ENCODE data around the gene ZNF331.

Gene ZNF331

GRCh38 chr19:53546758-53547513, 9.0 kb downstream of the ZNF331 start:
- H4K8ac ChIP-seq (ENCODE audit: low read depth, low read length): no peak overlapping the region
- no peak overlapping the region for H3K4ac ChIP-seq (ENCODE audit: low read length)
- no peak overlapping the region for H3K23ac ChIP-seq (ENCODE audit: low read depth, low read length, poor library complexity)
- no peak overlapping the region for H3K4me2 ChIP-seq (ENCODE audit: insufficient read depth, low read length, poor library complexity, severe bottlenecking)
- no peak for DNase-seq (ENCODE audit: low spot score)
- no peaks in the 10 kb centered on the region for H3K4me1 ChIP-seq (ENCODE audit: control insufficient read depth in 2 of 2, insufficient read depth in 1 of 2, low read depth in 1 of 2, low read length in 2 of 2)
- no peak overlapping the region for H2BK15ac ChIP-seq (ENCODE audit: low read length)
- H3K27me3 ChIP-seq (ENCODE audit: control insufficient read depth in 3 of 3, insufficient read depth in 3 of 3, low read depth in 1 of 3, low read length in 3 of 3): no peaks in the 10 kb centered on the region
- no peak overlapping the region for H3K4me3 ChIP-seq (ENCODE audit: low read length in 2 of 2)
- no peak overlapping the region for H2AK5ac ChIP-seq (ENCODE audit: low read depth, low read length)
- no peak overlapping the region for H3K27ac ChIP-seq (replicated peaks; ENCODE audit: low read length)
- no peak overlapping the region for H3K14ac ChIP-seq (ENCODE audit: low read length)
- peaks cover 4 to 13% of the 10 kb centered on the region in 2 donors for H3K36me3 ChIP-seq (replicated peaks in 1 of 2; ENCODE audit: control insufficient read depth in 2 of 2, insufficient read depth in 2 of 2, low read length in 2 of 2)
- no CpG with 5 or more reads among the region's 7 CpGs for WGBS, 2 donors (ENCODE audit: extremely low coverage in 2 of 2, insufficient read length in 2 of 2, insufficient replicate concordance in 1 of 2)
- no peak overlapping the region for H2BK12ac ChIP-seq (ENCODE audit: low read length)
- peaks cover 4% of the 10 kb centered on the region for H3K79me1 ChIP-seq (ENCODE audit: low read depth, low read length)
- no peaks in the 10 kb centered on the region for H3K9me3 ChIP-seq (replicated peaks in 1 of 2; ENCODE audit: control insufficient read depth in 2 of 2, insufficient read depth in 1 of 2, low read depth in 1 of 2, low read length in 2 of 2)
- H2BK5ac ChIP-seq (ENCODE audit: low read length): no peak overlapping the region
- H4K91ac ChIP-seq (ENCODE audit: low read depth, low read length, poor library complexity): no peak overlapping the region
- H3K9ac ChIP-seq (ENCODE audit: low read depth, low read length, poor library complexity): no peak overlapping the region
- H2AFZ ChIP-seq (ENCODE audit: low read length): no peak overlapping the region
- H3K18ac ChIP-seq (ENCODE audit: low read length): no peak overlapping the region
- H2BK120ac ChIP-seq (ENCODE audit: low read depth, low read length): no peak overlapping the region

- H3K4me3 ChIP-seq (ENCODE audit: low read length in 2 of 2): no peak overlapping the region
- H3K36me3 ChIP-seq (replicated peaks in 1 of 2; ENCODE audit: control insufficient read depth in 2 of 2, insufficient read depth in 2 of 2, low read length in 2 of 2): peaks cover 4 to 9% of the 10 kb centered on the region in 2 donors
- H3K9me3 ChIP-seq (replicated peaks in 1 of 2; ENCODE audit: control insufficient read depth in 2 of 2, insufficient read depth in 1 of 2, low read depth in 1 of 2, low read length in 2 of 2): peaks cover 0 to 5% of the 10 kb centered on the region in 2 donors
- no peak for DNase-seq (ENCODE audit: low spot score)
- H4K8ac ChIP-seq (ENCODE audit: low read depth, low read length): no peak overlapping the region
- H3K27ac ChIP-seq (replicated peaks; ENCODE audit: low read length): no peak overlapping the region
- no peak overlapping the region for H3K9ac ChIP-seq (ENCODE audit: low read depth, low read length, poor library complexity)
- no peak overlapping the region for H2AFZ ChIP-seq (ENCODE audit: low read length)
- no peak overlapping the region for H3K23ac ChIP-seq (ENCODE audit: low read depth, low read length, poor library complexity)
- H2BK120ac ChIP-seq (ENCODE audit: low read depth, low read length): no peak overlapping the region
- no peak overlapping the region for H3K4me2 ChIP-seq (ENCODE audit: insufficient read depth, low read length, poor library complexity, severe bottlenecking)
- no peaks in the 10 kb centered on the region for H3K27me3 ChIP-seq (ENCODE audit: control insufficient read depth in 3 of 3, insufficient read depth in 3 of 3, low read depth in 1 of 3, low read length in 3 of 3)
- H3K79me1 ChIP-seq (ENCODE audit: low read depth, low read length): peaks cover 6% of the 10 kb centered on the region
- H4K91ac ChIP-seq (ENCODE audit: low read depth, low read length, poor library complexity): no peak overlapping the region
- H3K4ac ChIP-seq (ENCODE audit: low read length): no peak overlapping the region
- no peak overlapping the region for H3K18ac ChIP-seq (ENCODE audit: low read length)
- no peak overlapping the region for H2BK15ac ChIP-seq (ENCODE audit: low read length)
- no peak overlapping the region for H2BK12ac ChIP-seq (ENCODE audit: low read length)
- H3K4me1 ChIP-seq (ENCODE audit: control insufficient read depth in 2 of 2, insufficient read depth in 1 of 2, low read depth in 1 of 2, low read length in 2 of 2): no peaks in the 10 kb centered on the region
- no peak overlapping the region for H2AK5ac ChIP-seq (ENCODE audit: low read depth, low read length)
- no CpG with 5 or more reads among the region's 3 CpGs for WGBS, 2 donors (ENCODE audit: extremely low coverage in 2 of 2, insufficient read length in 2 of 2, insufficient replicate concordance in 1 of 2)
- no peak overlapping the region for H3K14ac ChIP-seq (ENCODE audit: low read length)
- H2BK5ac ChIP-seq (ENCODE audit: low read length): no peak overlapping the region
Observed at GRCh38 chr19:53549340-53549739, 11.4 kb downstream of the ZNF331 start.

- Histone ChIP-seq H3K79me1 (ENCODE audit: low read depth, low read length) (peaks cover 8% of the 10 kb centered on the region), H2AK5ac (ENCODE audit: low read depth, low read length) (no peak overlapping the region), H3K27ac (replicated peaks; ENCODE audit: low read length) (no peak overlapping the region), H3K14ac (ENCODE audit: low read length) (no peak overlapping the region), H3K4ac (ENCODE audit: low read length) (no peak overlapping the region), H2BK12ac (ENCODE audit: low read length) (no peak overlapping the region), H2BK120ac (ENCODE audit: low read depth, low read length) (no peak overlapping the region), H4K91ac (ENCODE audit: low read depth, low read length, poor library complexity) (no peak overlapping the region), H3K4me3 (ENCODE audit: low read length in 2 of 2) (no peak overlapping the region), H3K18ac (ENCODE audit: low read length) (no peak overlapping the region), H3K9me3 (replicated peaks in 1 of 2; ENCODE audit: control insufficient read depth in 2 of 2, insufficient read depth in 1 of 2, low read depth in 1 of 2, low read length in 2 of 2) (peaks cover 0 to 8% of the 10 kb centered on the region in 2 donors), H2BK5ac (ENCODE audit: low read length) (no peak overlapping the region), H3K4me2 (ENCODE audit: insufficient read depth, low read length, poor library complexity, severe bottlenecking) (no peak overlapping the region), H2AFZ (ENCODE audit: low read length) (no peak overlapping the region), H3K9ac (ENCODE audit: low read depth, low read length, poor library complexity) (no peak overlapping the region), H3K27me3 (ENCODE audit: control insufficient read depth in 3 of 3, insufficient read depth in 3 of 3, low read depth in 1 of 3, low read length in 3 of 3) (no peaks in the 10 kb centered on the region), H4K8ac (ENCODE audit: low read depth, low read length) (no peak overlapping the region), H3K36me3 (replicated peaks in 1 of 2; ENCODE audit: control insufficient read depth in 2 of 2, insufficient read depth in 2 of 2, low read length in 2 of 2) (peaks cover under 1 to 10% of the 10 kb centered on the region in 2 donors), H2BK15ac (ENCODE audit: low read length) (no peak overlapping the region), H3K4me1 (ENCODE audit: control insufficient read depth in 2 of 2, insufficient read depth in 1 of 2, low read depth in 1 of 2, low read length in 2 of 2) (no peaks in the 10 kb centered on the region), H3K23ac (ENCODE audit: low read depth, low read length, poor library complexity) (no peak overlapping the region)
- WGBS, 2 donors (ENCODE audit: extremely low coverage in 2 of 2, insufficient read length in 2 of 2, insufficient replicate concordance in 1 of 2): no CpG with 5 or more reads among the region's 6 CpGs
- DNase-seq (ENCODE audit: low spot score): no peak
Observed at GRCh38 chr19:53552001-53552721, 14.2 kb downstream of the ZNF331 start.

GRCh38 chr19:53553156-53553555, 15.2 kb downstream of the ZNF331 start:
- DNase-seq (ENCODE audit: low spot score): no peak
- Histone ChIP-seq H2AK5ac (ENCODE audit: low read depth, low read length) (no peak overlapping the region), H2BK15ac (ENCODE audit: low read length) (no peak overlapping the region), H3K27ac (replicated peaks; ENCODE audit: low read length) (no peak overlapping the region), H2BK12ac (ENCODE audit: low read length) (no peak overlapping the region), H3K4me2 (ENCODE audit: insufficient read depth, low read length, poor library complexity, severe bottlenecking) (no peak overlapping the region), H3K9me3 (replicated peaks in 1 of 2; ENCODE audit: control insufficient read depth in 2 of 2, insufficient read depth in 1 of 2, low read depth in 1 of 2, low read length in 2 of 2) (peaks cover 0 to 8% of the 10 kb centered on the region in 2 donors), H3K27me3 (ENCODE audit: control insufficient read depth in 3 of 3, insufficient read depth in 3 of 3, low read depth in 1 of 3, low read length in 3 of 3) (no peaks in the 10 kb centered on the region), H2BK120ac (ENCODE audit: low read depth, low read length) (no peak overlapping the region), H3K18ac (ENCODE audit: low read length) (no peak overlapping the region), H3K4me3 (ENCODE audit: low read length in 2 of 2) (no peak overlapping the region), H3K14ac (ENCODE audit: low read length) (no peak overlapping the region), H2BK5ac (ENCODE audit: low read length) (no peak overlapping the region), H3K36me3 (replicated peaks in 1 of 2; ENCODE audit: control insufficient read depth in 2 of 2, insufficient read depth in 2 of 2, low read length in 2 of 2) (peaks cover 1 to 12% of the 10 kb centered on the region in 2 donors), H3K9ac (ENCODE audit: low read depth, low read length, poor library complexity) (no peak overlapping the region), H3K23ac (ENCODE audit: low read depth, low read length, poor library complexity) (no peak overlapping the region), H4K91ac (ENCODE audit: low read depth, low read length, poor library complexity) (no peak overlapping the region), H3K79me1 (ENCODE audit: low read depth, low read length) (peaks cover 8% of the 10 kb centered on the region), H2AFZ (ENCODE audit: low read length) (no peak overlapping the region), H3K4ac (ENCODE audit: low read length) (no peak overlapping the region), H4K8ac (ENCODE audit: low read depth, low read length) (no peak overlapping the region), H3K4me1 (ENCODE audit: control insufficient read depth in 2 of 2, insufficient read depth in 1 of 2, low read depth in 1 of 2, low read length in 2 of 2) (no peaks in the 10 kb centered on the region)
- WGBS, 2 donors (ENCODE audit: extremely low coverage in 2 of 2, insufficient read length in 2 of 2, insufficient replicate concordance in 1 of 2): no CpG with 5 or more reads among the region's 2 CpGs
